GM12878 (cell line): Measurements from ENCODE around the gene PTCD1. TPM values are rescaled to one million over a fixed set of nuclear protein-coding genes. Genes with fewer than 3 reads are reported as not detected.

Experiments used
- ATAC-seq: fragments of 200-7000 bp; cut with Tn5 transposase; 3 replicates; pipeline ENCODE4 v1.9.1; 2020; ENCODE audit warnings: mild to moderate bottlenecking, moderate library complexity
- BruUV-seq: library from RNA; stranded (reverse); fragments of 400-500 nt; replicated peaks from 2 replicates; lab custom pipeline; 2021; lab: Mats Ljungman, UMichigan
- CTCF ChIA-PET: fragments of 300-600 bp; sonication (Branson Sonifier 250); formaldehyde crosslinking; extraction: SDS; loops from one replicate; lab custom pipeline; 2021; ENCODE audit warnings: inconsistent platforms; lab: Yijun Ruan, JAX
- POLR2A ChIA-PET: fragments of 350-600 bp; formaldehyde crosslinking; extraction: SDS; loops from one replicate; lab custom pipeline; 2021; ENCODE audit warnings: inconsistent platforms; lab: Charles Lee
- RAD21 ChIA-PET: fragments of 300-600 bp; sonication (Branson Sonifier 250); formaldehyde crosslinking; loops from one replicate; lab custom pipeline; 2023; ENCODE audit warnings: antibody characterized with exemption; ENCODE audit not compliant: unreplicated experiment; lab: Charles Lee
- SMC1A ChIA-PET: fragments of 300-600 bp; sonication (Branson Sonifier 250); formaldehyde crosslinking; loops from one replicate; lab custom pipeline; 2023; ENCODE audit not compliant: unreplicated experiment, uncharacterized antibody; lab: Charles Lee
- DNase-seq: peaks from one replicate; pipeline ENCODE4 v3.0.0-alpha.2; 2011; ENCODE audit warnings: low read depth, low spot score
- FAIRE-seq: peaks from 3 replicates; lab custom pipeline; 2011; peaks lifted over from hg19 to GRCh38; lab: Jason Lieb, UNC
- H2AFZ ChIP-seq: 2 replicates; pipeline ENCODE4 v1.6.0; 2011; ENCODE audit warnings: low read depth, low read length, control low read depth; ENCODE audit not compliant: control insufficient read depth
- H3K27ac ChIP-seq: 2 replicates; pipeline ENCODE4 v1.5.1; 2011; ENCODE audit warnings: control low read depth; ENCODE audit not compliant: control insufficient read depth, insufficient read depth
- H3K27me3 ChIP-seq, 2 experiments: replicated peaks in 1 of 2; 2 replicates each; pipeline versions ENCODE4 v1.6.0 to v1.6.1; 2011; ENCODE audit warnings: low read length in 1 of 2; ENCODE audit not compliant: control insufficient read depth in 2 of 2, insufficient read depth in 2 of 2
- H3K36me3 ChIP-seq, 2 experiments: 2 replicates each; pipeline ENCODE4 v1.5.1; 2011; ENCODE audit warnings: low read length in 1 of 2; ENCODE audit not compliant: control insufficient read depth in 2 of 2, insufficient read depth in 2 of 2
- H3K4me1 ChIP-seq: 2 replicates; pipeline ENCODE4 v1.6.1; 2011; ENCODE audit warnings: mild to moderate bottlenecking, low read length, moderate library complexity, mixed read lengths; ENCODE audit not compliant: control insufficient read depth, insufficient read depth
- H3K4me2 ChIP-seq: 2 replicates; pipeline ENCODE4 v1.6.0; 2011; ENCODE audit warnings: control low read depth; ENCODE audit not compliant: control insufficient read depth, insufficient read depth
- H3K4me3 ChIP-seq: fragments of 200-600 bp; sonication (generic); 2 replicates; pipeline ENCODE4 v1.5.1; 2016
- H3K79me2 ChIP-seq: 2 replicates; pipeline ENCODE4 v1.6.0; 2011; ENCODE audit warnings: low read length; ENCODE audit not compliant: control insufficient read depth, insufficient read depth
- H3K9ac ChIP-seq: 2 replicates; pipeline ENCODE4 v1.8.0; 2011; ENCODE audit warnings: low read length, control low read depth, mixed read lengths; ENCODE audit not compliant: control insufficient read depth, insufficient read depth
- H3K9me3 ChIP-seq: replicated peaks from 3 replicates; pipeline ENCODE4 v1.5.1; 2011; ENCODE audit warnings: mild to moderate bottlenecking, low read length; ENCODE audit not compliant: control insufficient read depth, insufficient read depth
- H4K20me1 ChIP-seq: 2 replicates; pipeline ENCODE4 v1.6.0; 2011; ENCODE audit not compliant: control insufficient read depth, insufficient read depth
- CBX5 ChIP-seq: sonication (generic); IDR thresholded peaks from 2 replicates; pipeline ENCODE4 v1.6.1; 2016; ENCODE audit warnings: low read depth, moderate library complexity, mild to moderate bottlenecking, inconsistent platforms
- E2F4 ChIP-seq: IDR thresholded peaks from 2 replicates; pipeline ENCODE4 v1.6.1; 2012; ENCODE audit warnings: low read depth, low read length, improper control_type of control experiment
- FOS ChIP-seq: IDR thresholded peaks from 3 replicates; pipeline ENCODE4 v1.6.1; 2011; ENCODE audit warnings: borderline replicate concordance; ENCODE audit not compliant: insufficient read length; ENCODE audit errors: extremely low read depth
- KDM1A ChIP-seq: fragments of 200-600 bp; sonication (generic); IDR thresholded peaks from 2 replicates; pipeline ENCODE4 v1.6.1; 2016; ENCODE audit warnings: borderline replicate concordance
- NBN ChIP-seq: fragments of 450-650 bp; IDR thresholded peaks from 2 replicates; pipeline ENCODE4 v1.6.1; 2016
- NR2C1 ChIP-seq: fragments of 450-650 bp; IDR thresholded peaks from 2 replicates; pipeline ENCODE4 v1.6.1; 2017; ENCODE audit warnings: antibody characterized with exemption, mild to moderate bottlenecking, moderate library complexity
- NR2C2 ChIP-seq: IDR thresholded peaks from 2 replicates; pipeline ENCODE4 v1.6.1; 2011; ENCODE audit warnings: borderline replicate concordance, low read depth; ENCODE audit not compliant: control insufficient read depth, insufficient read length
- REST ChIP-seq: IDR thresholded peaks from 2 replicates; pipeline ENCODE4 v1.6.1; 2012; ENCODE audit warnings: mild to moderate bottlenecking, low read depth, low read length
- ZBTB40 ChIP-seq: fragments of 450-650 bp; IDR thresholded peaks from 2 replicates; pipeline ENCODE4 v1.6.1; 2016; ENCODE audit warnings: mild to moderate bottlenecking, moderate library complexity, borderline replicate concordance
- WGBS: methylation state at CpG from one replicate; pipeline ENCODE4 v1.1.6; 2016; ENCODE audit warnings: low lambda C conversion rate; ENCODE audit not compliant: insufficient replicate concordance, insufficient coverage; ENCODE audit errors: missing lambda C conversion rate; 5-methylcytosine and 5-hydroxymethylcytosine counted together
- in situ Hi-C: fragments of 300-500 bp; cut with MboI; formaldehyde crosslinking; loops from 9 replicates; pipeline ENCODE4 v1.14.3; 2018; ENCODE audit warnings: mixed read lengths
- intact Hi-C: fragments of 100-400 bp; cut with micrococcal nuclease; formaldehyde crosslinking; loops from one replicate; pipeline ENCODE4 v1.14.2; 2022; ENCODE audit not compliant: unreplicated experiment
- polyA plus RNA-seq, 11 experiments: library from polyadenylated mRNA; depleted of rRNA in 4 of 11; unstranded in 6 of 11; stranded (reverse) in 5 of 11; fragments of >200 nt; fragmentation: Nextera tagmentation in 4 of 11; fragmentation: Illumina TruSeq in 1 of 11; extraction: Ambion mirVana in 4 of 11; extraction: Trizol in 1 of 11; gene quantifications; 1 replicate in 1 of 11; 2 replicates in 10 of 11; pipeline versions ENCODE4 v1.2.1 to v1.2.3, GENCODE V29; 2011 to 2016; ENCODE audit warnings: inconsistent platforms in 2 of 11, missing spikeins in 2 of 11, low read depth in 1 of 11
- total RNA-seq, 4 experiments: library from RNA; depleted of rRNA in 3 of 4; stranded (reverse); fragments of >200 nt in 3 of 4; fragmentation: Illumina TruSeq in 1 of 4; extraction: Trizol in 1 of 4; gene quantifications; 2 replicates each; pipeline versions ENCODE4 v1.2.1 to v1.2.3, GENCODE V29; 2013 to 2021

Gene PTCD1
- total and polyA plus RNA-seq, 10 of the 15 experiments (the other 5 are each of a cell fraction or from before 2014, with no cell fraction given): 0.26 to 9.7 (median 5.0) TPM

- ChIA-PET POLR2A (interaction anchor here (0.5 kb wide), 1 partner anchor 1286 kb away, joined by 5 read pairs; no protein-coding TSS in a partner anchor), SMC1A (interaction anchor here (1.1 kb wide), 1 partner anchor 14 kb away, joined by 3 read pairs; the partner anchor contains the start of genes BUD31 and PDAP1), CTCF (no interaction called here), RAD21 (no interaction called here)
- no peaks in the 10 kb centered on the region for H4K20me1 ChIP-seq
- H3K4me1 ChIP-seq: no peaks in the 10 kb centered on the region
- WGBS: 79% methylated on average over 5 of the region's 5 CpGs
- peaks cover 4 to 33% of the 10 kb centered on the region in 2 experiments for H3K36me3 ChIP-seq
- FAIRE-seq (no peak), DNase-seq (no peak)
- H3K27me3 ChIP-seq: no peaks in the 10 kb centered on the region
- in situ Hi-C loops: no loop called here
- BruUV-seq: no TSS peak
- no peak overlapping the region for H3K9ac ChIP-seq
- H3K4me3 ChIP-seq: no peak overlapping the region
- H3K79me2 ChIP-seq: no peaks in the 10 kb centered on the region
- H3K9me3 ChIP-seq: no peaks in the 10 kb centered on the region
- intact Hi-C loops: no loop called here
- H2AFZ ChIP-seq: no peak overlapping the region
- H3K27ac ChIP-seq: no peak overlapping the region
- TF ChIP-seq ZBTB40 (no peak), NR2C1 (no peak), NBN (no peak), CBX5 (no peak), KDM1A (no peak), E2F4 (no peak), REST (no peak), FOS (no peak), NR2C2 (no peak)
- TF ChIP-seq, all 136 proteins: peak for 0
- no peak overlapping the region for H3K4me2 ChIP-seq
- ATAC-seq: no peak
These were observed 16.0 kb downstream of the PTCD1 start for GRCh38 chr7:99422625-99423024.
